ENCODE measurements around the gene PRKCE. TPM values are rescaled to one million over a fixed set of nuclear protein-coding genes. Genes with fewer than 3 reads are reported as not detected.

Gene PRKCE
- total RNA-seq, 1 experiment from 2014 or later: 17.7 TPM

GRCh38 chr2:45754131-45755010, 102.9 kb downstream of the PRKCE start:
- H3K4me1 Mint-ChIP-seq (ENCODE audit: low read depth, unreplicated experiment): no peaks in the 10 kb centered on the region
- H3K27me3 Mint-ChIP-seq (ENCODE audit: unreplicated experiment): no peaks in the 10 kb centered on the region
- H3K27ac Mint-ChIP-seq (ENCODE audit: unreplicated experiment): no peak overlapping the region
- intact Hi-C loops (cut with micrococcal nuclease; ENCODE audit: unreplicated experiment): no loop called here
- H3K9me3 Mint-ChIP-seq (ENCODE audit: low read depth, unreplicated experiment): no peaks in the 10 kb centered on the region
- CTCF ChIA-PET: interaction anchor here (0.8 kb wide), 1 partner anchor 105 kb away, joined by 3 read pairs; no protein-coding TSS in a partner anchor
- no peak for TF ChIP-seq CTCF (IDR thresholded peaks at IDR 0.05; ENCODE audit: unreplicated experiment)
- DNase-seq: no peak
- no peaks in the 10 kb centered on the region for H3K36me3 Mint-ChIP-seq (ENCODE audit: insufficient read depth, unreplicated experiment)
- H3K4me3 Mint-ChIP-seq (ENCODE audit: low read depth, unreplicated experiment): no peak overlapping the region
- no TSS peak for BruUV-seq (replicated peaks)

- no peak for DNase-seq
- Mint-ChIP-seq H3K36me3 (ENCODE audit: insufficient read depth, unreplicated experiment) (no peaks in the 10 kb centered on the region), H3K27ac (ENCODE audit: unreplicated experiment) (no peak overlapping the region), H3K9me3 (ENCODE audit: low read depth, unreplicated experiment) (no peaks in the 10 kb centered on the region), H3K4me1 (ENCODE audit: low read depth, unreplicated experiment) (no peaks in the 10 kb centered on the region), H3K27me3 (ENCODE audit: unreplicated experiment) (no peaks in the 10 kb centered on the region), H3K4me3 (ENCODE audit: low read depth, unreplicated experiment) (no peak overlapping the region)
- CTCF ChIA-PET: no interaction called here
- TF ChIP-seq CTCF (IDR thresholded peaks at IDR 0.05; ENCODE audit: unreplicated experiment): no peak
- no TSS peak for BruUV-seq (replicated peaks)
- intact Hi-C loops (cut with micrococcal nuclease; ENCODE audit: unreplicated experiment): no loop called here
Observed at GRCh38 chr2:45755585-45756335, 104.3 kb downstream of the PRKCE start.

- intact Hi-C loops (cut with micrococcal nuclease; ENCODE audit: unreplicated experiment): no loop called here
- DNase-seq: no peak
- no peaks in the 10 kb centered on the region for H3K36me3 Mint-ChIP-seq (ENCODE audit: insufficient read depth, unreplicated experiment)
- no peak for TF ChIP-seq CTCF (IDR thresholded peaks at IDR 0.05; ENCODE audit: unreplicated experiment)
- H3K9me3 Mint-ChIP-seq (ENCODE audit: low read depth, unreplicated experiment): no peaks in the 10 kb centered on the region
- H3K4me1 Mint-ChIP-seq (ENCODE audit: low read depth, unreplicated experiment): no peaks in the 10 kb centered on the region
- no peaks in the 10 kb centered on the region for H3K27me3 Mint-ChIP-seq (ENCODE audit: unreplicated experiment)
- H3K4me3 Mint-ChIP-seq (ENCODE audit: low read depth, unreplicated experiment): no peak overlapping the region
- CTCF ChIA-PET: no interaction called here
- H3K27ac Mint-ChIP-seq (ENCODE audit: unreplicated experiment): no peak overlapping the region
- BruUV-seq (replicated peaks): no TSS peak
Observed at GRCh38 chr2:45758018-45758417, 106.5 kb downstream of the PRKCE start.

- H3K9me3 Mint-ChIP-seq (ENCODE audit: low read depth, unreplicated experiment): no peaks in the 10 kb centered on the region
- H3K27me3 Mint-ChIP-seq (ENCODE audit: unreplicated experiment): no peaks in the 10 kb centered on the region
- no peak overlapping the region for H3K4me3 Mint-ChIP-seq (ENCODE audit: low read depth, unreplicated experiment)
- DNase-seq: no peak
- no peak overlapping the region for H3K27ac Mint-ChIP-seq (ENCODE audit: unreplicated experiment)
- TF ChIP-seq CTCF (IDR thresholded peaks at IDR 0.05; ENCODE audit: unreplicated experiment): no peak
- CTCF ChIA-PET: interaction anchor here (1.0 kb wide), 1 partner anchor 19 kb away, joined by 3 read pairs; no protein-coding TSS in a partner anchor
- intact Hi-C loops (cut with micrococcal nuclease; ENCODE audit: unreplicated experiment): no loop called here
- H3K36me3 Mint-ChIP-seq (ENCODE audit: insufficient read depth, unreplicated experiment): no peaks in the 10 kb centered on the region
- no peaks in the 10 kb centered on the region for H3K4me1 Mint-ChIP-seq (ENCODE audit: low read depth, unreplicated experiment)
- BruUV-seq (replicated peaks): no TSS peak
Observed at GRCh38 chr2:45759310-45759851, 107.9 kb downstream of the PRKCE start.

All from Calu3 (cell line).